Gastrocnemius medialis (tissue), 4 donors: ENCODE data around the gene KCNQ1. TPM values are rescaled to one million over a fixed set of nuclear protein-coding genes. Genes with fewer than 3 reads are reported as not detected.

Experiments used
- ATAC-seq, 2 donors: fragments of 150-250 bp; one replicate each; pipeline ENCODE4 v1.9.1; 2016
- DNase-seq, 2 donors: peaks; one replicate each; pipeline ENCODE4 v3.0.0-alpha.2; 2019
- H3K27ac ChIP-seq, 4 donors: fragments of 200-600 bp; sonication (generic); 1 replicate in 1 of 4; 2 replicates in 3 of 4; pipeline ENCODE4 v1.5.1; 2016 to 2018; ENCODE audit warnings: mild to moderate bottlenecking in 2 of 4, moderate library complexity in 1 of 4
- H3K27me3 ChIP-seq, 3 donors: fragments of 200-600 bp; sonication (generic) in 2 of 3; 1 replicate in 1 of 3; 2 replicates in 2 of 3; pipeline versions ENCODE4 v1.5.1 to v1.6.0; 2016 to 2019; ENCODE audit warnings: mild to moderate bottlenecking in 1 of 3, moderate library complexity in 1 of 3
- H3K36me3 ChIP-seq, 2 donors: fragments of 200-600 bp; sonication (generic) in 1 of 2; one replicate each; pipeline ENCODE4 v1.5.1; 2017 to 2018
- H3K4me1 ChIP-seq, 2 donors: fragments of 200-600 bp; sonication (generic) in 1 of 2; one replicate each; pipeline ENCODE4 v1.5.1; 2016 to 2017; ENCODE audit warnings: mild to moderate bottlenecking in 2 of 2
- H3K4me3 ChIP-seq, 4 donors: fragments of 200-600 bp; sonication (generic) in 3 of 4; 1 replicate in 1 of 4; 2 replicates in 3 of 4; pipeline ENCODE4 v1.5.1; 2016 to 2019; ENCODE audit warnings: mild to moderate bottlenecking in 2 of 4
- H3K9me3 ChIP-seq, 3 donors: fragments of 200-600 bp; sonication (generic) in 2 of 3; 1 replicate in 1 of 3; 2 replicates in 2 of 3; pipeline ENCODE4 v1.5.1; 2016 to 2019
- POLR2A ChIP-seq, 2 donors: fragments of 450-650 bp; IDR thresholded peaks; one replicate each; pipeline ENCODE4 v1.6.1; 2017; ENCODE audit warnings: antibody characterized with exemption in 2 of 2, mild to moderate bottlenecking in 2 of 2, moderate library complexity in 2 of 2
- in situ Hi-C, 4 donors: fragments of 200-750 bp; cut with MboI; loops; one replicate each; pipeline versions ENCODE4 v1.15.0 to v1.8.0; 2017; ENCODE audit warnings: low sequenced_read_pairs in 4 of 4
- intact Hi-C: fragments of 100-400 bp; cut with DNase I; formaldehyde crosslinking; loops from one replicate; pipeline ENCODE4 v1.15.1; 2023; ENCODE audit warnings: low total_unique reads
- total RNA-seq, 4 donors: library from RNA; depleted of rRNA; stranded (reverse); fragments of >200 nt; gene quantifications; one replicate each; pipeline versions ENCODE4 v1.1.0 to v1.2.3, GENCODE V29; 2016
- TF ChIP-seq, protein P1 (sequence below), 5 experiments: fragments of 450-650 bp in 3 of 5; fragments of 200-600 bp in 2 of 5; sonication (generic) in 2 of 5; IDR thresholded peaks in 4 of 5; conservative IDR thresholded peaks in 1 of 5; 1 replicate in 4 of 5; 2 replicates in 1 of 5; pipeline ENCODE4 v1.5.1; 2016 to 2019; ENCODE audit warnings: antibody characterized with exemption in 5 of 5, mild to moderate bottlenecking in 3 of 5, moderate library complexity in 3 of 5

Gene KCNQ1
- total RNA-seq, 4 donors from 2014 or later, result 0.15 to 1.00 (median 0.67) TPM

DNA sequence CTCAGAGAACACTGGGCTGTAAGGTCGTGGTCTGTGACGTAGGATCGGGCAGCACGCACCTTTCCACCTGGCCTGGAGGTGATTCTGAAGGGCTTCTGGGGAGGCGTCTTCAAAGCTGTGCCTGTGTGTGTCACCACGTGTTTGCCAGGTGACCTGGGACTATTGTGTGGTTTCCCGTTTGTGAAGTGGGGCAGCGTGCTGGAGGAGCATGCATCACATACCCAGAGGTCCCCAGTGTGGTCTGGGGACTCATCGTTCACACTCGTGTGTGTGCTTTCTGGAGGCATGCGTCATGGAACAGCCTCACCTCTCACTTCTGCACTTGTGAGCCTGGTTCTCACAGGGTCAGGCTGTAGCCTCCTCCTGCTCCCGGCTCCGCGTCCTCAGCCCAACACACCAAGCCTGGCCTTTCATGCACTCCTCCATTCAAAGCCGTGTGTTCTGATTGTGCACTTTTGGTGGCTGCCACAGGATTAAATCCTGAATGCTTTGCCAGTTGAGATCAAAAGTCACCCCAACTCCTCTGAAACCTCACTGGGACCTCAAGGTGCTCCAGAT lies 148.7 kb downstream of the KCNQ1 start:
- Histone ChIP-seq H3K36me3 (no peaks in the 10 kb centered on the region), H3K9me3 (peaks cover 0 to 9% (median 0%) of the 10 kb centered on the region in 3 donors), H3K27ac (no peak overlapping the region), H3K4me3 (no peak overlapping the region), H3K4me1 (no peaks in the 10 kb centered on the region), H3K27me3 (no peaks in the 10 kb centered on the region)
- intact Hi-C loops (no loop called here), in situ Hi-C loops (no loop called here)
- TF ChIP-seq, protein P1, sequence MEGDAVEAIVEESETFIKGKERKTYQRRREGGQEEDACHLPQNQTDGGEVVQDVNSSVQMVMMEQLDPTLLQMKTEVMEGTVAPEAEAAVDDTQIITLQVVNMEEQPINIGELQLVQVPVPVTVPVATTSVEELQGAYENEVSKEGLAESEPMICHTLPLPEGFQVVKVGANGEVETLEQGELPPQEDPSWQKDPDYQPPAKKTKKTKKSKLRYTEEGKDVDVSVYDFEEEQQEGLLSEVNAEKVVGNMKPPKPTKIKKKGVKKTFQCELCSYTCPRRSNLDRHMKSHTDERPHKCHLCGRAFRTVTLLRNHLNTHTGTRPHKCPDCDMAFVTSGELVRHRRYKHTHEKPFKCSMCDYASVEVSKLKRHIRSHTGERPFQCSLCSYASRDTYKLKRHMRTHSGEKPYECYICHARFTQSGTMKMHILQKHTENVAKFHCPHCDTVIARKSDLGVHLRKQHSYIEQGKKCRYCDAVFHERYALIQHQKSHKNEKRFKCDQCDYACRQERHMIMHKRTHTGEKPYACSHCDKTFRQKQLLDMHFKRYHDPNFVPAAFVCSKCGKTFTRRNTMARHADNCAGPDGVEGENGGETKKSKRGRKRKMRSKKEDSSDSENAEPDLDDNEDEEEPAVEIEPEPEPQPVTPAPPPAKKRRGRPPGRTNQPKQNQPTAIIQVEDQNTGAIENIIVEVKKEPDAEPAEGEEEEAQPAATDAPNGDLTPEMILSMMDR (IDR thresholded peaks at IDR 0.05 in 4 of 5, conservative IDR thresholded peaks at IDR 0.05 in 1 of 5), result no peak
- no peak for TF ChIP-seq POLR2A (IDR thresholded peaks at IDR 0.05)
- ATAC-seq (no peak), DNase-seq (peak in 1 of 2 donors; percentile 6)

DNA sequence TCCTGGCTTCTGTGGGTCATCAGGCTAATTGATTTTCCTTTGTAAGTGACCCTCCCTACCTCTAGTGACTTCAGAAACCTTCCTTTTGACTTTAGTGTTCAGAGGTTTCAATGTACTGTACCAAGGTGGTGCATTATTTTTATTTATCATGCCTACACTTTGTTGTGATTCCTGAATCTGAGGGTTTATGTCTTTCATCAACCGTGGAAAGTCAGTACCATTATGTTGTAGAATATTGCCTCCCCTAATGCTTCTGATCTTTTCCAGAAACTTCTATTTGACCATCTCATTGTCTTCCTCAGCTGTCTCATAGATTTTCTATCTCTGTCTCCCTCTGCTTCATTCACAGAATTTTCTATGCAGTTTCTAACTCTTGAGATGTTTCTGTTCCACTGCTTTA lies 149.5 kb downstream of the KCNQ1 start:
- Histone ChIP-seq H3K9me3 (peaks cover 0 to 10% (median 0%) of the 10 kb centered on the region in 3 donors), H3K36me3 (no peaks in the 10 kb centered on the region), H3K4me1 (no peaks in the 10 kb centered on the region), H3K4me3 (no peak overlapping the region), H3K27ac (no peak overlapping the region), H3K27me3 (no peaks in the 10 kb centered on the region)
- DNase-seq (no peak), ATAC-seq (no peak)
- in situ Hi-C loops, result no loop called here
- TF ChIP-seq POLR2A (IDR thresholded peaks at IDR 0.05), result no peak
- TF ChIP-seq, protein P1 (IDR thresholded peaks at IDR 0.05 in 4 of 5, conservative IDR thresholded peaks at IDR 0.05 in 1 of 5), result no peak
- intact Hi-C loops, result no loop called here

DNA sequence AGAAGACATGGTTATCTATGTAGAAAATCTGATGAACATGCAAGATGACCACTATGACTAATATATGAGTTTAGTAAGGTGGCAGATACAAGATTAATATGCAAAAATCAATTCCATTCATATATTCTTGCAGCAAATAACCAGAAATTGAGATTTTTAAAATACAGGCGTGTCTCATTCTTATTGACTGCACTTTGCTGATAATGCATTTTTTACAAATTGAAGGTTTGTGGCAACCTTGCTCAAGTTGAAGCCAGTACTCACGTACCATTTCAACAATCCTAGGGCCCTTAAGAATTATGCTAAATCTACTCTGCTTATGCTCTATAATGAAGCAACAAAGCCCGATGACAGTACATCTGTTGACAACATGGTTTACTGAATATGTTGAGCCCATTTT lies 150.4 kb downstream of the KCNQ1 start:
- TF ChIP-seq POLR2A (IDR thresholded peaks at IDR 0.05), result no peak
- TF ChIP-seq, protein P1 (IDR thresholded peaks at IDR 0.05 in 4 of 5, conservative IDR thresholded peaks at IDR 0.05 in 1 of 5), result no peak
- peaks cover 0 to 10% (median 0%) of the 10 kb centered on the region in 3 donors for H3K9me3 ChIP-seq
- H3K27ac ChIP-seq, result no peak overlapping the region
- no peak for DNase-seq
- H3K27me3 ChIP-seq, result no peaks in the 10 kb centered on the region
- in situ Hi-C loops, result no loop called here
- H3K4me1 ChIP-seq, result peaks cover 0 to 5% of the 10 kb centered on the region in 2 donors
- H3K4me3 ChIP-seq, result no peak overlapping the region
- H3K36me3 ChIP-seq, result no peaks in the 10 kb centered on the region
- no peak for ATAC-seq
- intact Hi-C loops, result no loop called here

DNA sequence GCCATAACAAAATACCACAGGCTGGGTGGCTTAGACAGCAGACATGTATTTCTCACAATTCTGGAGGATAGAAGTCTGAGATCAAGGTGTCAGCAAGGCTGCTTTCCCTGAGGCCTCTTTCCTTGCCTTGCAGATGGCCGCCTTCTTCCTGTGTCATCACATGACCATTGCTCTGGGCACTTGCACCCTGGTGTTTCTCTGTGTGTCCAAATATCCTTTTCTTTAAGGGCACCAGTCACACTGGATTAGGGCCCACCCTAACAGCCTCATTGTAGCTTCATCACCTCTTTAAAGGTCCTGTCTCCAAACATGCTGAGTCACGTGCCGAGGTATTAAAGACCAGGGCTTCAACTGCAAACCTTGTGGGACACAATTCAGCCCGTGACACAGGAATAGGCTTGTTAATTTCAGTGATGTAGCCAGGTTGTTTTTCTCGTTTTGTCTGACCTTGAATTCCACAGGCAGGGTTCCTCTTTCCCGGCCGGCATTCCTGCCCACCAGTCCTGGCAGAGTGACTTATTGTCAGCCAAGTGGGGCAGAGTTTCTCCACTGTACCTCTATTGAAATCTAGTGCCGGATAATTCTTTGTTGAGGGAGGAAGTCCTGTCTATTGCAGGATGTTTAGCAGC lies 154.9 kb downstream of the KCNQ1 start:
- no peak overlapping the region for H3K27ac ChIP-seq
- no peak for ATAC-seq
- H3K4me3 ChIP-seq, result no peak overlapping the region
- TF ChIP-seq, protein P1 (IDR thresholded peaks at IDR 0.05 in 4 of 5, conservative IDR thresholded peaks at IDR 0.05 in 1 of 5), result no peak
- TF ChIP-seq POLR2A (IDR thresholded peaks at IDR 0.05), result no peak
- H3K27me3 ChIP-seq, result no peaks in the 10 kb centered on the region
- no peaks in the 10 kb centered on the region for H3K36me3 ChIP-seq
- intact Hi-C loops, result no loop called here
- in situ Hi-C loops, result no loop called here
- peaks cover 0 to 10% (median 0%) of the 10 kb centered on the region in 3 donors for H3K9me3 ChIP-seq
- peaks cover 0 to 5% of the 10 kb centered on the region in 2 donors for H3K4me1 ChIP-seq
- no peak for DNase-seq
